BLaER1 (cell line): ENCODE measurements around the gene ARHGEF12.

Source experiments
- H3K27ac ChIP-seq: shearing (Covaris generic); formaldehyde crosslinking; 2 replicates; pipeline ENCODE4 v1.8.1; 2022
- H3K27me3 ChIP-seq: shearing (Covaris generic); formaldehyde crosslinking; 2 replicates; pipeline ENCODE4 v1.8.1; 2022
- H3K36me3 ChIP-seq: shearing (Covaris generic); formaldehyde crosslinking; 2 replicates; pipeline ENCODE4 v1.8.1; 2022
- H3K4me1 ChIP-seq: shearing (Covaris generic); formaldehyde crosslinking; 2 replicates; pipeline ENCODE4 v1.8.1; 2022
- H3K4me2 ChIP-seq: shearing (Covaris generic); formaldehyde crosslinking; 2 replicates; pipeline ENCODE4 v1.8.1; 2022
- H3K4me3 ChIP-seq: shearing (Covaris generic); formaldehyde crosslinking; 2 replicates; pipeline ENCODE4 v1.8.1; 2022
- H3K9ac ChIP-seq: shearing (Covaris generic); formaldehyde crosslinking; 2 replicates; pipeline ENCODE4 v1.8.1; 2022
- H3K9me3 ChIP-seq: shearing (Covaris generic); formaldehyde crosslinking; 2 replicates; pipeline ENCODE4 v1.8.1; 2022
- H4K20me1 ChIP-seq: shearing (Covaris generic); formaldehyde crosslinking; 2 replicates; pipeline ENCODE4 v1.8.1; 2022
- Cebpa-rat ChIP-seq: shearing (Covaris generic); IDR thresholded peaks from 2 replicates; pipeline ENCODE4 v1.8.1; 2022

ARHGEF12 gene

GRCh38 chr11:120316880-120317688 lies 19.1 kb upstream of the ARHGEF12 start:
- Histone ChIP-seq H3K4me2 (peak overlapping the region; percentile 70), H3K4me3 (no peak overlapping the region), H3K4me1 (peaks cover 15% of the 10 kb centered on the region), H3K27ac (no peak overlapping the region), H3K9ac (no peak overlapping the region), H3K9me3 (no peaks in the 10 kb centered on the region), H4K20me1 (no peaks in the 10 kb centered on the region), H3K27me3 (no peaks in the 10 kb centered on the region), H3K36me3 (no peaks in the 10 kb centered on the region)
- no peak for TF ChIP-seq Cebpa-rat

- H3K4me3 ChIP-seq = no peak overlapping the region
- peak overlapping the region; percentile 70; the same call in 1 of the 2 replicates for H3K4me2 ChIP-seq
- H3K4me1 ChIP-seq = peaks cover 15% of the 10 kb centered on the region
- H3K27ac ChIP-seq = no peak overlapping the region
- H3K36me3 ChIP-seq = no peaks in the 10 kb centered on the region
- no peaks in the 10 kb centered on the region for H4K20me1 ChIP-seq
- no peak overlapping the region for H3K9ac ChIP-seq
- TF ChIP-seq Cebpa-rat = no peak
- no peaks in the 10 kb centered on the region for H3K9me3 ChIP-seq
- no peaks in the 10 kb centered on the region for H3K27me3 ChIP-seq
Observed at GRCh38 chr11:120317689-120318480, 18.3 kb upstream of the ARHGEF12 start.

- Histone ChIP-seq H3K27ac (no peak overlapping the region), H3K4me2 (no peak overlapping the region)
- no peak for TF ChIP-seq Cebpa-rat
Observed at GRCh38 chr11:120318906-120319305, 17.3 kb upstream of the ARHGEF12 start.

GRCh38 chr11:120324932-120325810 lies 11.0 kb upstream of the ARHGEF12 start, which contains the start of gene TLCD5:
TLCD5 (plus strand) TSS chr11:120325299; CDS start chr11:120327442, 2,143 bp downstream.
- Histone ChIP-seq H3K4me1 (peaks cover 38% of the 10 kb centered on the region), H3K9me3 (no peaks in the 10 kb centered on the region), H3K27ac (peak within 1 kb of the TSS; percentile 99), H4K20me1 (peaks cover 13% of the 10 kb centered on the region), H3K4me3 (peak within 1 kb of the TSS; percentile 98), H3K4me2 (peak within 1 kb of the TSS; percentile 89), H3K9ac (peak within 1 kb of the TSS; percentile 98), H3K36me3 (peaks cover 24% of the 10 kb centered on the region), H3K27me3 (no peaks in the 10 kb centered on the region)
- TF ChIP-seq Cebpa-rat = no peak

More at GRCh38 chr11:120318906-120319305, 17.3 kb upstream of the ARHGEF12 start:
- Histone ChIP-seq H3K4me1 (peaks cover 15% of the 10 kb centered on the region), H3K27me3 (no peaks in the 10 kb centered on the region), H3K4me3 (no peak overlapping the region), H3K36me3 (no peaks in the 10 kb centered on the region), H3K9ac (no peak overlapping the region), H4K20me1 (no peaks in the 10 kb centered on the region), H3K9me3 (no peaks in the 10 kb centered on the region)

GRCh38 chr11:120326228-120326627 lies 10.0 kb upstream of the ARHGEF12 start:
- Histone ChIP-seq H3K4me2 (peak overlapping the region; percentile 89), H3K9ac (peak overlapping the region; percentile 98)

GRCh38 chr11:120326845-120327281 lies 9.3 kb upstream of the ARHGEF12 start:
- H3K36me3 ChIP-seq = peaks cover 41% of the 10 kb centered on the region
- peaks cover 30% of the 10 kb centered on the region for H4K20me1 ChIP-seq
- peak overlapping the region; percentile 99 for H3K27ac ChIP-seq
- no peak for TF ChIP-seq Cebpa-rat
- peak overlapping the region; percentile 89 for H3K4me2 ChIP-seq
- peaks cover 42% of the 10 kb centered on the region for H3K4me1 ChIP-seq
- H3K9me3 ChIP-seq = no peaks in the 10 kb centered on the region
- H3K9ac ChIP-seq = peak overlapping the region; percentile 98
- H3K4me3 ChIP-seq = peak overlapping the region; percentile 98
- H3K27me3 ChIP-seq = no peaks in the 10 kb centered on the region

More at GRCh38 chr11:120326228-120326627, 10.0 kb upstream of the ARHGEF12 start:
- Histone ChIP-seq H3K4me1 (peaks cover 42% of the 10 kb centered on the region), H3K4me3 (peak overlapping the region; percentile 98), H4K20me1 (peaks cover 24% of the 10 kb centered on the region), H3K9me3 (no peaks in the 10 kb centered on the region), H3K27me3 (no peaks in the 10 kb centered on the region), H3K27ac (peak overlapping the region; percentile 99), H3K36me3 (peaks cover 35% of the 10 kb centered on the region)
- no peak for TF ChIP-seq Cebpa-rat

GRCh38 chr11:120327311-120327710 lies 8.9 kb upstream of the ARHGEF12 start:
- peaks cover 34% of the 10 kb centered on the region for H4K20me1 ChIP-seq
- H3K9ac ChIP-seq = peak overlapping the region; percentile 98
- peak overlapping the region; percentile 89 for H3K4me2 ChIP-seq
- H3K27me3 ChIP-seq = no peaks in the 10 kb centered on the region
- TF ChIP-seq Cebpa-rat = no peak
- H3K4me1 ChIP-seq = peaks cover 42% of the 10 kb centered on the region
- peak overlapping the region; percentile 98 for H3K4me3 ChIP-seq
- peaks cover 45% of the 10 kb centered on the region for H3K36me3 ChIP-seq
- H3K27ac ChIP-seq = peak overlapping the region; percentile 99
- H3K9me3 ChIP-seq = no peaks in the 10 kb centered on the region

- Histone ChIP-seq H3K9me3 (no peaks in the 10 kb centered on the region), H3K4me3 (no peak overlapping the region), H3K36me3 (peaks cover 55% of the 10 kb centered on the region)
Observed at GRCh38 chr11:120329556-120329955, 6.7 kb upstream of the ARHGEF12 start.

GRCh38 chr11:120330045-120330444 lies 6.2 kb upstream of the ARHGEF12 start:
- Histone ChIP-seq H3K36me3 (peaks cover 55% of the 10 kb centered on the region), H3K4me2 (no peak overlapping the region), H4K20me1 (peaks cover 56% of the 10 kb centered on the region), H3K9me3 (no peaks in the 10 kb centered on the region), H3K4me3 (no peak overlapping the region), H3K27me3 (no peaks in the 10 kb centered on the region), H3K9ac (no peak overlapping the region), H3K27ac (no peak overlapping the region), H3K4me1 (peaks cover 38% of the 10 kb centered on the region)
- TF ChIP-seq Cebpa-rat = no peak

More at GRCh38 chr11:120329556-120329955, 6.7 kb upstream of the ARHGEF12 start:
- H3K27me3 ChIP-seq = no peaks in the 10 kb centered on the region
- peaks cover 56% of the 10 kb centered on the region for H4K20me1 ChIP-seq
- no peak overlapping the region for H3K27ac ChIP-seq
- no peak overlapping the region for H3K4me2 ChIP-seq
- H3K4me1 ChIP-seq = peaks cover 39% of the 10 kb centered on the region
- TF ChIP-seq Cebpa-rat = no peak
- H3K9ac ChIP-seq = no peak overlapping the region
